HG02798 (cell line): ENCODE data around the gene ALKBH5.

Experiments
- ATAC-seq: cut with Tn5 transposase; IDR thresholded peaks from one replicate; pipeline ENCODE4 v1.9.1; 2021; ENCODE audit warnings: mild to moderate bottlenecking; ENCODE audit not compliant: unreplicated experiment, poor library complexity

ALKBH5 gene

GRCh38 chr17:18256776-18257175 lies 73.1 kb downstream of the ALKBH5 start:
- no peak for ATAC-seq

- ATAC-seq: no peak
Measured at GRCh38 chr17:18257268-18257981, 73.8 kb downstream of the ALKBH5 start.

- ATAC-seq: peak; percentile 25
Measured at GRCh38 chr17:18257982-18258355, 74.3 kb downstream of the ALKBH5 start.

GRCh38 chr17:18258356-18259038 lies 74.9 kb downstream of the ALKBH5 start, which contains the start of gene FLII:
FLII (minus strand) TSS chr17:18258738; CDS start chr17:18258690, 48 bp downstream.
- peak; percentile 33 for ATAC-seq
